ENCODE results near the gene COL11A2.

COL11A2 gene

GRCh38 chr6:33171016-33171879 is 21.0 kb downstream of the COL11A2 start:
- DNase-seq, result no peak

GRCh38 chr6:33170176-33171015 is 21.9 kb downstream of the COL11A2 start:
- DNase-seq, result no peak

- DNase-seq, result no peak
Measured at GRCh38 chr6:33169291-33170175, 22.7 kb downstream of the COL11A2 start.

- DNase-seq, result no peak
Measured at GRCh38 chr6:33168639-33169038, 23.6 kb downstream of the COL11A2 start.

GRCh38 chr6:33168284-33168601 is 24.0 kb downstream of the COL11A2 start:
- no peak for DNase-seq

GRCh38 chr6:33167374-33168283 is 24.6 kb downstream of the COL11A2 start:
- no peak for DNase-seq

- DNase-seq, result no peak
Measured at GRCh38 chr6:33166811-33167210, 25.5 kb downstream of the COL11A2 start.

GRCh38 chr6:33166363-33166762 is 25.9 kb downstream of the COL11A2 start:
- no peak for DNase-seq

- no peak for DNase-seq
Measured at GRCh38 chr6:33165581-33166258, 26.5 kb downstream of the COL11A2 start.

- DNase-seq, result no peak
Measured at GRCh38 chr6:33164665-33165373, 27.4 kb downstream of the COL11A2 start.

GRCh38 chr6:33164176-33164575 is 28.1 kb downstream of the COL11A2 start:
- no peak for DNase-seq

- no peak for DNase-seq
Measured at GRCh38 chr6:33163540-33163939, 28.7 kb downstream of the COL11A2 start.

- DNase-seq, result peak; percentile 60
Measured at GRCh38 chr6:33161354-33162331, 30.6 kb downstream of the COL11A2 start.

GRCh38 chr6:33160728-33161344 is 31.4 kb downstream of the COL11A2 start:
- peak; percentile 60 for DNase-seq

- DNase-seq, result no peak
Measured at GRCh38 chr6:33160096-33160495, 32.2 kb downstream of the COL11A2 start.

- DNase-seq, result no peak
Measured at GRCh38 chr6:33156964-33157363, 35.3 kb downstream of the COL11A2 start.

- no peak for DNase-seq
Measured at GRCh38 chr6:33156561-33156960, 35.7 kb downstream of the COL11A2 start.

GRCh38 chr6:33154349-33154748 is 37.9 kb downstream of the COL11A2 start:
- no peak for DNase-seq

- no peak for DNase-seq
Measured at GRCh38 chr6:33151050-33151449, 41.2 kb downstream of the COL11A2 start.

All from fibroblast of skin of back (primary cell).